Uterus (tissue), 4 donors: Measurements from ENCODE around the gene CDC42SE2. TPM values are rescaled to one million over a fixed set of nuclear protein-coding genes. Genes with fewer than 3 reads are reported as not detected.

Source experiments
- DNase-seq, 2 donors: peaks; one replicate each; pipeline ENCODE4 v3.0.0-alpha.2; 2019 to 2020
- H3K27ac ChIP-seq, 2 donors: fragments of 200-600 bp; sonication (generic); 1 replicate in 1 of 2; 2 replicates in 1 of 2; pipeline ENCODE4 v1.5.1; 2016 to 2018
- H3K27me3 ChIP-seq, 2 donors: fragments of 200-600 bp; sonication (generic); one replicate each; pipeline ENCODE4 v1.5.1; 2018 to 2019; ENCODE audit warnings: control low read depth in 1 of 2
- H3K36me3 ChIP-seq, 2 donors: fragments of 200-600 bp; sonication (generic); one replicate each; pipeline ENCODE4 v1.5.1; 2019; ENCODE audit warnings: control low read depth in 1 of 2
- H3K4me1 ChIP-seq, 2 donors: fragments of 200-600 bp; sonication (generic); one replicate each; pipeline ENCODE4 v1.5.1; 2018 to 2019; ENCODE audit warnings: control low read depth in 1 of 2
- H3K4me3 ChIP-seq, 2 donors: fragments of 200-600 bp; sonication (generic); 1 replicate in 1 of 2; 2 replicates in 1 of 2; pipeline ENCODE4 v1.5.1; 2018 to 2019; ENCODE audit warnings: mild to moderate bottlenecking in 1 of 2
- H3K9me3 ChIP-seq, 2 donors: fragments of 200-600 bp; sonication (generic); one replicate each; pipeline ENCODE4 v1.5.1; 2019; ENCODE audit warnings: control low read depth in 1 of 2
- CTCF ChIP-seq, 4 experiments: fragments of 200-600 bp in 2 of 4; fragments of 450-650 bp in 2 of 4; sonication (generic) in 2 of 4; IDR thresholded peaks; one replicate each; pipeline ENCODE4 v1.5.1; 2016 to 2019; ENCODE audit warnings: antibody characterized with exemption in 4 of 4, mild to moderate bottlenecking in 2 of 4, moderate library complexity in 1 of 4
- POLR2A ChIP-seq, 2 donors: fragments of 450-650 bp; IDR thresholded peaks; one replicate each; pipeline ENCODE4 v1.6.1; 2016; ENCODE audit warnings: antibody characterized with exemption in 2 of 2, mild to moderate bottlenecking in 1 of 2, moderate library complexity in 1 of 2
- intact Hi-C: fragments of 100-400 bp; cut with DNase I; formaldehyde crosslinking; loops from one replicate; pipeline ENCODE4 v1.15.1; 2023; ENCODE audit warnings: low total_unique reads
- total RNA-seq, 4 donors: library from RNA; depleted of rRNA in 3 of 4; stranded (reverse); fragments of >200 nt in 3 of 4; gene quantifications; one replicate each; pipeline versions ENCODE4 v1.1.0 to v1.2.4, GENCODE V29; 2014 to 2023
- donor health status: DM: yes; HTN: yes; CAD: no.

The CDC42SE2 gene
- total RNA-seq, 4 donors from 2014 or later: 4.6 to 62.8 (median 21.9) TPM

GRCh38 chr5:131221008-131221703, 42.7 kb upstream of the CDC42SE2 start:
- no peak for DNase-seq
- no peaks in the 10 kb centered on the region for H3K36me3 ChIP-seq
- H3K4me1 ChIP-seq: no peaks in the 10 kb centered on the region
- no peaks in the 10 kb centered on the region for H3K9me3 ChIP-seq
- no peak overlapping the region for H3K27ac ChIP-seq
- intact Hi-C loops: no loop called here
- no peak overlapping the region for H3K4me3 ChIP-seq
- H3K27me3 ChIP-seq: no peaks in the 10 kb centered on the region
- TF ChIP-seq POLR2A (IDR thresholded peaks at IDR 0.05): no peak
- TF ChIP-seq CTCF (IDR thresholded peaks at IDR 0.05): no peak

- DNase-seq: no peak
- Histone ChIP-seq H3K9me3 (no peaks in the 10 kb centered on the region), H3K4me3 (no peak overlapping the region), H3K27ac (no peak overlapping the region), H3K27me3 (no peaks in the 10 kb centered on the region), H3K4me1 (no peaks in the 10 kb centered on the region), H3K36me3 (no peaks in the 10 kb centered on the region)
- intact Hi-C loops: no loop called here
- TF ChIP-seq POLR2A (IDR thresholded peaks at IDR 0.05) (no peak), CTCF (IDR thresholded peaks at IDR 0.05) (no peak)
These were observed 42.0 kb upstream of the CDC42SE2 start for GRCh38 chr5:131221888-131222287.

DNA sequence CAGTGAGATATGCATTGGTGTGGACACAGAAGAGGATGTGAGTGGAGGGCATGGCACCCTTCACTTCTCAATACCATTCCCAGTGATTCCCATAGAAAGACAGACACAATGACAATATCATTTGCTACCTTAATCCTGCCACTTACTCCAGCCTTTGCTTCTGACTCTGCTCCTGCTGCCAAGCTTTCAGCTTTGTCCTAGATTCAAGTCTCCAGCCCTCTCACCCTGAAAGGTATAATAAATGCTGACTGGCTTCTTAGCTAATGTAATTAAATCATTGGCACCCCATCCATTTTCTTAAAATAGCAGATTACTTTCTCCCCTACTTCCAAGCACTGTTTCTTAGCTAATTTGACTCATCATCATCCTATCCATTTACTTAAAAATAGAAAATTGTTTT, 41.1 kb upstream of the CDC42SE2 start:
- no peaks in the 10 kb centered on the region for H3K27me3 ChIP-seq
- intact Hi-C loops: no loop called here
- H3K9me3 ChIP-seq: no peaks in the 10 kb centered on the region
- no peak for TF ChIP-seq CTCF (IDR thresholded peaks at IDR 0.05)
- no peak for TF ChIP-seq POLR2A (IDR thresholded peaks at IDR 0.05)
- no peak overlapping the region for H3K4me3 ChIP-seq
- no peak for DNase-seq
- no peaks in the 10 kb centered on the region for H3K4me1 ChIP-seq
- no peak overlapping the region for H3K27ac ChIP-seq
- no peaks in the 10 kb centered on the region for H3K36me3 ChIP-seq

DNA sequence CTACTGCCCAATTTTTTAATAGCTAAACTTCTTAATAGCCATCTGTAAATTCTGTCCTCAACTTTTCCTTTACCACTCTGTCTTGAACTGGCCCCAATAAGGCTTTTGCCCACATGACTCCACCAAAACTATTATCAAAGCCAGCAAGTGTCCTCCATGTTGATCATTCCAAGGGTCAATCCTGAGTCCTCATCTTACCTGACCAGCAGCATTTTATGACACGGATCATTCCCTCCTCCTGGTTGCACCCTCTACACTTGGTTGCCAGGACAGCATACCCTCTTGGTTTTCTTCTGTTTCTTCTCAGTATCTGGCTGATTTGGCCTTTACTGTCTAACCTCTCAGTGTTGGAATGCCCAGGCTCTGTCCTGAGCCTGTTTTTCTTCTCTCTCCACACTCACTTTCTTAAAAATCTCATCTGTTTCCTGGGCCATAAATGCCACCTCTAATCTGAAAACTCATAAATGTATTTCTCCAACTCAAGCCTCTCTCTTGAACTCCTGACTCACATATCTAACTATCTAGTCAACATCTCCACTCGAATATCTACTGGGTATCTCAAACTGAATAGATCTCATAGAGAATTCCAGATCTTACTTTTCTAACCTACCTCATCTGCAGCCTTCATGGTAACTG, 40.0 kb upstream of the CDC42SE2 start:
- intact Hi-C loops: no loop called here
- H3K4me1 ChIP-seq: no peaks in the 10 kb centered on the region
- no peaks in the 10 kb centered on the region for H3K27me3 ChIP-seq
- DNase-seq: no peak
- no peaks in the 10 kb centered on the region for H3K36me3 ChIP-seq
- no peak overlapping the region for H3K27ac ChIP-seq
- no peak for TF ChIP-seq CTCF (IDR thresholded peaks at IDR 0.05)
- no peak for TF ChIP-seq POLR2A (IDR thresholded peaks at IDR 0.05)
- no peaks in the 10 kb centered on the region for H3K9me3 ChIP-seq
- no peak overlapping the region for H3K4me3 ChIP-seq

- DNase-seq: no peak
- H3K36me3 ChIP-seq: no peaks in the 10 kb centered on the region
- no peaks in the 10 kb centered on the region for H3K4me1 ChIP-seq
- H3K9me3 ChIP-seq: no peaks in the 10 kb centered on the region
- no peak for TF ChIP-seq POLR2A (IDR thresholded peaks at IDR 0.05)
- TF ChIP-seq CTCF (IDR thresholded peaks at IDR 0.05): no peak
- no peaks in the 10 kb centered on the region for H3K27me3 ChIP-seq
- intact Hi-C loops: no loop called here
- no peak overlapping the region for H3K27ac ChIP-seq
- no peak overlapping the region for H3K4me3 ChIP-seq
These were observed 39.3 kb upstream of the CDC42SE2 start for GRCh38 chr5:131224387-131225201.
